Panc1 (cell line): Measurements from ENCODE around the gene SPIN2A. TPM values are rescaled to one million over a fixed set of nuclear protein-coding genes. Genes with fewer than 3 reads are reported as not detected.
"Not testable (repeated sequence)": the region's sequence is repeated elsewhere in the genome, so short reads cannot be mapped to it uniquely, and the experiment has no call there.

Source experiments
- ATAC-seq: fragments of 200-7000 bp; cut with Tn5 transposase; 2 replicates; pipeline ENCODE4 v1.9.1; 2020; ENCODE audit warnings: mild to moderate bottlenecking, moderate library complexity
- BruUV-seq: library from RNA; stranded (reverse); fragments of 400-500 nt; replicated peaks from 2 replicates; lab custom pipeline; 2021; lab: Mats Ljungman, UMichigan
- CTCF ChIA-PET: fragments of 300-600 bp; sonication (Branson Sonifier 250); formaldehyde crosslinking; loops from one replicate; lab custom pipeline; 2022; ENCODE audit warnings: antibody characterized with exemption; lab: Charles Lee
- POLR2A ChIA-PET: fragments of 300-600 bp; sonication (Branson Sonifier 250); formaldehyde crosslinking; loops from one replicate; lab custom pipeline; 2022; ENCODE audit warnings: antibody characterized with exemption; lab: Charles Lee
- DNase-seq: peaks from one replicate; pipeline ENCODE4 v3.0.0-alpha.2; 2010; ENCODE audit warnings: low read depth, low spot score
- H3K27ac ChIP-seq: 2 replicates; pipeline ENCODE4 v1.5.1; 2011; ENCODE audit warnings: mild to moderate bottlenecking, low read length, inconsistent platforms
- H3K27me3 ChIP-seq: fragments of 200-500 bp; sonication (Bioruptor generic); 2 replicates; pipeline ENCODE4 v1.6.0; 2014; ENCODE audit warnings: low read length, inconsistent platforms; ENCODE audit not compliant: control insufficient read depth, insufficient read depth
- H3K36me3 ChIP-seq: fragments of 200-500 bp; sonication (Bioruptor generic); 2 replicates; pipeline ENCODE4 v1.5.1; 2014; ENCODE audit warnings: inconsistent platforms, mild to moderate bottlenecking, low read length, moderate library complexity; ENCODE audit not compliant: control insufficient read depth, insufficient read depth
- H3K4me1 ChIP-seq: 2 replicates; pipeline ENCODE4 v1.5.1; 2011; ENCODE audit warnings: inconsistent platforms, mild to moderate bottlenecking, low read length, moderate library complexity; ENCODE audit not compliant: control insufficient read depth, insufficient read depth
- H3K4me3 ChIP-seq, 2 experiments: 2 replicates each; pipeline ENCODE4 v1.5.1; 2011 to 2012; ENCODE audit warnings: low read depth in 2 of 2, low read length in 2 of 2, mild to moderate bottlenecking in 2 of 2, inconsistent platforms in 1 of 2, moderate library complexity in 1 of 2
- H3K9me3 ChIP-seq: fragments of 200-500 bp; sonication (Bioruptor generic); 2 replicates; pipeline ENCODE4 v1.5.1; 2014; ENCODE audit warnings: low read depth, mild to moderate bottlenecking, inconsistent platforms, low read length, moderate library complexity; ENCODE audit not compliant: control insufficient read depth, insufficient read depth
- POLR2AphosphoS5 ChIP-seq: IDR thresholded peaks from 2 replicates; pipeline ENCODE4 v1.6.1; 2012; ENCODE audit warnings: mild to moderate bottlenecking, low read depth, low read length, moderate library complexity
- TCF7L2 ChIP-seq: IDR thresholded peaks from 2 replicates; pipeline ENCODE4 v1.6.1; 2011; ENCODE audit warnings: mild to moderate bottlenecking, low read depth, low read length, inconsistent platforms
- in situ Hi-C: cut with HindIII; loops from 2 replicates; pipeline ENCODE4 v1.10.0; 2016; ENCODE audit warnings: low sequenced_read_pairs, low pct_unique_long_range_greater_than_20kb
- intact Hi-C: fragments of 100-400 bp; cut with micrococcal nuclease; formaldehyde crosslinking; loops from one replicate; pipeline ENCODE4 v1.10.0; 2022; ENCODE audit not compliant: unreplicated experiment
- total RNA-seq: library from RNA; stranded (reverse); gene quantifications from one replicate; pipeline ENCODE4 v1.2.1, GENCODE V29; 2021; ENCODE audit not compliant: unreplicated experiment
- TF ChIP-seq, protein P1 (sequence below): fragments of 450-650 bp; IDR thresholded peaks from 2 replicates; pipeline ENCODE4 v1.5.1; 2017; ENCODE audit warnings: mild to moderate bottlenecking

SPIN2A gene
- total RNA-seq, 1 experiment from 2014 or later = 1.3 TPM

- peak; percentile 100 for ATAC-seq
- H3K27ac ChIP-seq = peak within 1 kb of the TSS; percentile 75
- POLR2A ChIA-PET = interaction anchor here (0.6 kb wide), 1 partner anchor 16 kb away, joined by 3 read pairs; no protein-coding TSS in a partner anchor
- H3K27me3 ChIP-seq = no peaks in the 10 kb centered on the region
- H3K4me1 ChIP-seq = no peaks in the 10 kb centered on the region; the same call in 1 of the 2 replicates
- CTCF ChIA-PET = no interaction called here
- no TSS peak for BruUV-seq
- H3K36me3 ChIP-seq = no peaks in the 10 kb centered on the region
- intact Hi-C loops = no loop called here
- in situ Hi-C loops = no loop called here
- no peaks in the 10 kb centered on the region for H3K9me3 ChIP-seq
- TF ChIP-seq POLR2AphosphoS5 = peak; percentile 68; the same call in 1 of the 2 replicates
- no peak for TF ChIP-seq TCF7L2
- H3K4me3 ChIP-seq = peak within 1 kb of the TSS; percentile 58 to 72
- peak; percentile 7 for DNase-seq
Measured at GRCh38 chrX:57121162-57121755, 15.9 kb downstream of the SPIN2A start, which contains the start of gene SPIN2B. Gene SPIN2B (minus strand): TSS chrX:57121548.

DNA sequence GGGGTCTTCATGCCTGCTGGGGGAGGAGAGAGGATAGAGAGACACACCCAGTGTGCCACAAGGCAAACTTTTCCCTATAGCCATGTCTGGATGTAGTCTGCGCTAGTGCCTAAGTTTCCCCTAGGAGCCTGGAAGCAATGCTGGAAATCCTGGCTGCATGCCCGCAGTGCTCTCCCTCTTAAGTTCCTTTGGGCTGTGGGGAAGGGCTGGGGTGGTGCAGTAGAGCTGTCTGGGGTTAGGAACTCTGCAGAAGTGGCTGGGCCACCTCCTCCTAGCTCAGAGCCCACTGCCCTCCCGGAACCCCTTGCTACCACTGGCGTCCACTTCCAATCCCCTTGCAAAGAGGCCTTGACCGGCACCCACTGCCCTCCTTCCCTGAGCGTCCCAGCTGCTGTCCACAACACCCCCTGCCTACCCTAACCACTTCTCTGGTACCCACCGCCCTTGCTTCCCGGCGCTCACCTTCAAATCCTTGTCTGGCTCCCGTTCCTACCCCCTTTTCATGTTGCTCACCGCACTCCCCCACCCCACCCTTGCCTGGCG lies 16.5 kb downstream of the SPIN2A start:
- BruUV-seq, ATAC-seq, H3K36me3 ChIP-seq, CTCF ChIA-PET, H3K4me1 ChIP-seq, H3K9me3 ChIP-seq, H3K27me3 ChIP-seq, POLR2A ChIA-PET, DNase-seq, in situ Hi-C loops, intact Hi-C loops: not testable (repeated sequence)
- Histone ChIP-seq H3K4me3 (peak overlapping the region; percentile 58 to 72), H3K27ac (peak overlapping the region; percentile 54; the same call in 1 of the 2 replicates)

DNA sequence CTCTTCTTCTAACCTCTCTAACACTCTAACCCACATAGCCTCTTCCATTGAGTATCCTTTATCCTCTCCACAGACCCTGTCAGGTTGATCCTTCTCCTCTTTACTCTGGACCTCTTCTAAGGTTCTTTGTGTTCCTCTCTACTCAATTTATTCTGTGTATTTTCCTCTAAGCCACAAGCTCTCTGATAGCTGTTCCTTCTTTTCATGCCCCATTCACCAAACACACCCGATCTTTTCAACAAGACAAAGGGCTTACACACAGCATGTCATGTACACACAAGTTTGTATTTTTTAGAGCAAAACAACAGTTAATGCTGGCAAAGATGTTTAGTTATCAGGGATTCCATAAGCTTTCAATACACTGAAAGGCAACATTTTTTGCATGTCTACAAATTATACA lies 17.8 kb downstream of the SPIN2A start:
- no peak overlapping the region for H3K4me3 ChIP-seq
- DNase-seq (no peak), ATAC-seq (no peak)
- H3K9me3 ChIP-seq = no peaks in the 10 kb centered on the region
- no peaks in the 10 kb centered on the region; the same call in 1 of the 2 replicates for H3K4me1 ChIP-seq
- H3K27ac ChIP-seq = no peak overlapping the region
- CTCF ChIA-PET = no interaction called here
- TF ChIP-seq, protein P1, sequence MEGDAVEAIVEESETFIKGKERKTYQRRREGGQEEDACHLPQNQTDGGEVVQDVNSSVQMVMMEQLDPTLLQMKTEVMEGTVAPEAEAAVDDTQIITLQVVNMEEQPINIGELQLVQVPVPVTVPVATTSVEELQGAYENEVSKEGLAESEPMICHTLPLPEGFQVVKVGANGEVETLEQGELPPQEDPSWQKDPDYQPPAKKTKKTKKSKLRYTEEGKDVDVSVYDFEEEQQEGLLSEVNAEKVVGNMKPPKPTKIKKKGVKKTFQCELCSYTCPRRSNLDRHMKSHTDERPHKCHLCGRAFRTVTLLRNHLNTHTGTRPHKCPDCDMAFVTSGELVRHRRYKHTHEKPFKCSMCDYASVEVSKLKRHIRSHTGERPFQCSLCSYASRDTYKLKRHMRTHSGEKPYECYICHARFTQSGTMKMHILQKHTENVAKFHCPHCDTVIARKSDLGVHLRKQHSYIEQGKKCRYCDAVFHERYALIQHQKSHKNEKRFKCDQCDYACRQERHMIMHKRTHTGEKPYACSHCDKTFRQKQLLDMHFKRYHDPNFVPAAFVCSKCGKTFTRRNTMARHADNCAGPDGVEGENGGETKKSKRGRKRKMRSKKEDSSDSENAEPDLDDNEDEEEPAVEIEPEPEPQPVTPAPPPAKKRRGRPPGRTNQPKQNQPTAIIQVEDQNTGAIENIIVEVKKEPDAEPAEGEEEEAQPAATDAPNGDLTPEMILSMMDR = no peak
- in situ Hi-C loops (no loop called here), intact Hi-C loops (no loop called here)
- no TSS peak for BruUV-seq
- no peaks in the 10 kb centered on the region for H3K36me3 ChIP-seq
- H3K27me3 ChIP-seq = no peaks in the 10 kb centered on the region
- POLR2A ChIA-PET = no interaction called here

DNA sequence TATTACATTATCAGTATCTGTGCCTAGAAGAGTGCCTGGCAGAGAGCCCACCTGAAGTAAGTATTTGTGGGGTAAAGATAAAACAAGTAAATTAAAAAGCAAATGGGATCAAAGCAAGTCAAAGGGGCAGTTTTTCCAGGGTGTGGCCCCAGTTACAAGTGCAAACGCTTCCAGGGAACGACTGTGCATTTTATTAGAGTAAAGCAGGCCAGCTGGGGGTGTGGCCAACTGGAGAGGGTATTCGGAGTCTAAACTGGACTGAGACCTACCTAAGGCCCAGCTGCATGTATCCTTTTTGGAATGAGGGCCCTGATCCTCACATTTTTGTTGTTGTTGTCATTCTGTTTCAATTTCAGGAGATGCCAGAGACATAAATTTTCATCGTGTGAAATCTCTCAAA lies 19.6 kb downstream of the SPIN2A start:
- in situ Hi-C loops, H3K27ac ChIP-seq, intact Hi-C loops, BruUV-seq, DNase-seq, H3K4me3 ChIP-seq, H3K9me3 ChIP-seq, H3K27me3 ChIP-seq, H3K36me3 ChIP-seq, POLR2A ChIA-PET, ATAC-seq, H3K4me1 ChIP-seq, CTCF ChIA-PET: not testable (repeated sequence)
